A549 (cell line): Measurements from ENCODE around the gene TAF4B. TPM values are rescaled to one million over a fixed set of nuclear protein-coding genes. Genes with fewer than 3 reads are reported as not detected.

Experiments used
- ATAC-seq, 2 experiments: fragments of 200-7000 bp in 1 of 2; fragments of >200 bp in 1 of 2; cut with Nextera tagmentation in 1 of 2; cut with Tn5 transposase in 1 of 2; 3 replicates each; pipeline versions ENCODE4 v1.8.0 to v1.9.1; 2018 to 2020; ENCODE audit warnings: mild to moderate bottlenecking in 1 of 2, moderate library complexity in 1 of 2
- CTCF ChIA-PET: fragments of 300-600 bp; sonication (Branson Sonifier 250); formaldehyde crosslinking; extraction: SDS; loops from one replicate; lab custom pipeline; 2021; ENCODE audit warnings: antibody characterized with exemption, inconsistent platforms; lab: Yijun Ruan, JAX
- POLR2A ChIA-PET: fragments of 350-600 bp; formaldehyde crosslinking; extraction: SDS; loops from one replicate; lab custom pipeline; 2021; ENCODE audit warnings: antibody characterized with exemption, inconsistent platforms; lab: Yijun Ruan, JAX
- DNase-seq, 2 experiments: peaks; one replicate each; pipeline versions ENCODE4 v3.0.0 to v3.0.0-alpha.2; 2011 to 2016; ENCODE audit warnings: low read depth in 1 of 2, low spot score in 1 of 2
- FAIRE-seq: peaks from 2 replicates; lab custom pipeline; 2011; peaks lifted over from hg19 to GRCh38; lab: Jason Lieb, UNC
- H3K27ac ChIP-seq, 2 experiments: fragments of >200 bp; sonication (Bioruptor Twin); formaldehyde crosslinking; 3 replicates each; pipeline ENCODE4 v1.5.1; 2016 to 2017
- H3K4me1 ChIP-seq: fragments of >200 bp; sonication (Bioruptor Twin); formaldehyde crosslinking; 3 replicates; pipeline ENCODE4 v1.6.1; 2016
- H3K4me2 ChIP-seq: fragments of >200 bp; sonication (Bioruptor Twin); formaldehyde crosslinking; 3 replicates; pipeline ENCODE4 v1.6.1; 2016
- H3K4me3 ChIP-seq: fragments of >200 bp; sonication (Bioruptor Twin); formaldehyde crosslinking; 3 replicates; pipeline ENCODE4 v1.5.1; 2016
- H3K9me3 ChIP-seq: fragments of >200 bp; sonication (Bioruptor Twin); formaldehyde crosslinking; 3 replicates; pipeline ENCODE4 v1.6.1; 2016
- CBX8 ChIP-seq: fragments of 200-600 bp; sonication (generic); IDR thresholded peaks from 2 replicates; pipeline ENCODE4 v1.6.1; 2016
- CEBPB ChIP-seq, 2 experiments: fragments of >200 bp in 1 of 2; sonication (Bioruptor Twin) in 1 of 2; formaldehyde crosslinking in 1 of 2; IDR thresholded peaks; 2 replicates each; pipeline ENCODE4 v1.6.1; 2012 to 2016
- FOSL2 ChIP-seq, 2 experiments: fragments of 450-650 bp in 1 of 2; fragments of >200 bp in 1 of 2; sonication (Bioruptor Twin) in 1 of 2; formaldehyde crosslinking; IDR thresholded peaks; 2 replicates each; pipeline versions ENCODE4 v1.5.0 to v1.6.1; 2016 to 2020; ENCODE audit warnings: mild to moderate bottlenecking in 1 of 2, moderate library complexity in 1 of 2
- FOXS1 ChIP-seq: fragments of 250-450 bp; sonication (Bioruptor Pico); IDR thresholded peaks from 2 replicates; pipeline ENCODE4 v1.5.0; 2020; ENCODE audit warnings: mild to moderate bottlenecking, moderate library complexity
- GATA3 ChIP-seq: IDR thresholded peaks from 2 replicates; pipeline ENCODE4 v1.6.1; 2012; ENCODE audit warnings: borderline replicate concordance
- HDAC2 ChIP-seq: fragments of 200-600 bp; sonication (generic); IDR thresholded peaks from 2 replicates; pipeline ENCODE4 v1.6.1; 2016
- HEYL ChIP-seq: fragments of 250-450 bp; sonication (Bioruptor Pico); IDR thresholded peaks from 2 replicates; pipeline ENCODE4 v1.8.0; 2021; ENCODE audit warnings: mild to moderate bottlenecking, moderate library complexity
- HOXA7 ChIP-seq: fragments of 250-450 bp; sonication (Bioruptor Pico); IDR thresholded peaks from 2 replicates; pipeline ENCODE4 v1.5.0; 2020; ENCODE audit warnings: mild to moderate bottlenecking, moderate library complexity
- JUN ChIP-seq, 2 experiments: fragments of >200 bp; sonication (Bioruptor Twin); formaldehyde crosslinking; IDR thresholded peaks; 2 replicates in 1 of 2; 3 replicates in 1 of 2; pipeline ENCODE4 v1.6.1; 2016 to 2017
- KDM1A ChIP-seq: fragments of 200-600 bp; sonication (generic); IDR thresholded peaks from 2 replicates; pipeline ENCODE4 v1.6.1; 2016; ENCODE audit warnings: low read depth, mild to moderate bottlenecking
- MAFK ChIP-seq: fragments of 450-650 bp; IDR thresholded peaks from 2 replicates; pipeline ENCODE4 v1.6.1; 2014; ENCODE audit not compliant: partially characterized antibody
- MAZ ChIP-seq: fragments of 150-350 bp; IDR thresholded peaks from 2 replicates; pipeline ENCODE4 v1.6.1; 2014; ENCODE audit warnings: antibody characterized with exemption, low read depth, low read length, borderline replicate concordance
- PHF8 ChIP-seq: fragments of 200-600 bp; sonication (generic); IDR thresholded peaks from 2 replicates; pipeline ENCODE4 v1.6.1; 2016; ENCODE audit warnings: low read depth, mild to moderate bottlenecking, antibody characterized with exemption, moderate library complexity, borderline replicate concordance
- POLR2A ChIP-seq: IDR thresholded peaks from 2 replicates; pipeline ENCODE4 v1.6.1; 2012; ENCODE audit warnings: mild to moderate bottlenecking, low read length
- POLR2AphosphoS2 ChIP-seq: conservative IDR thresholded peaks from 2 replicates; pipeline ENCODE4 v1.6.1; 2012; ENCODE audit warnings: low read length, improper control_type of control experiment, inconsistent platforms
- RNF2 ChIP-seq: fragments of 200-600 bp; sonication (generic); IDR thresholded peaks from 2 replicates; pipeline ENCODE4 v1.6.1; 2016; ENCODE audit warnings: low read depth, mild to moderate bottlenecking, antibody characterized with exemption, moderate library complexity, borderline replicate concordance
- SREBF2 ChIP-seq: fragments of 450-650 bp; IDR thresholded peaks from 2 replicates; pipeline ENCODE4 v1.6.1; 2014; ENCODE audit warnings: mild to moderate bottlenecking, moderate library complexity
- TFCP2L1 ChIP-seq: fragments of 250-450 bp; sonication (Bioruptor Pico); IDR thresholded peaks from 2 replicates; pipeline ENCODE4 v1.5.0; 2021; ENCODE audit warnings: mild to moderate bottlenecking
- ZC3H11A ChIP-seq: fragments of 450-650 bp; IDR thresholded peaks from 2 replicates; pipeline ENCODE4 v1.6.1; 2014; ENCODE audit warnings: antibody characterized with exemption, mild to moderate bottlenecking
- ZSCAN20 ChIP-seq: fragments of 250-450 bp; sonication (Bioruptor Pico); IDR thresholded peaks from 2 replicates; pipeline ENCODE4 v1.8.0; 2022; ENCODE audit warnings: mild to moderate bottlenecking, moderate library complexity
- WGBS: methylation state at CpG from one replicate; pipeline ENCODE4 v1.1.6; 2017; ENCODE audit errors: missing lambda C conversion rate; 5-methylcytosine and 5-hydroxymethylcytosine counted together
- polyA plus RNA-seq, 4 experiments: library from polyadenylated mRNA; depleted of rRNA in 3 of 4; stranded (reverse); fragments of >200 nt; fragmentation: RNase III in 1 of 4; extraction: RNeasy Plus Mini Kit Qiagen cat#74134 plus additional on column Dnase treatment in 1 of 4; gene quantifications; 2 replicates in 3 of 4; 3 replicates in 1 of 4; pipeline ENCODE4 v1.2.3, GENCODE V29; 2011 to 2017
- TF ChIP-seq, protein P1 (sequence below): fragments of 250-450 bp; sonication (Bioruptor Pico); IDR thresholded peaks from 2 replicates; pipeline ENCODE4 v1.5.0; 2020; ENCODE audit warnings: low read depth, mild to moderate bottlenecking, moderate library complexity
- TF ChIP-seq, protein P2 (sequence below): fragments of 200-600 bp; sonication (generic); IDR thresholded peaks from 2 replicates; pipeline ENCODE4 v1.6.1; 2016; ENCODE audit warnings: antibody characterized with exemption, mild to moderate bottlenecking, moderate library complexity
- TF ChIP-seq, protein P3 (sequence below): fragments of >200 bp; sonication (Bioruptor Twin); formaldehyde crosslinking; IDR thresholded peaks from 3 replicates; pipeline ENCODE4 v1.6.1; 2016
- TF ChIP-seq, protein P4 (sequence below): IDR thresholded peaks from 2 replicates; pipeline ENCODE4 v1.6.1; 2012
- TF ChIP-seq, protein P5 (sequence below): IDR thresholded peaks from 2 replicates; pipeline ENCODE4 v1.6.1; 2012

The TAF4B gene
- polyA plus RNA-seq, 2 of the 4 experiments (the other 2 are of a cell fraction): 2.5 to 5.6 TPM

DNA sequence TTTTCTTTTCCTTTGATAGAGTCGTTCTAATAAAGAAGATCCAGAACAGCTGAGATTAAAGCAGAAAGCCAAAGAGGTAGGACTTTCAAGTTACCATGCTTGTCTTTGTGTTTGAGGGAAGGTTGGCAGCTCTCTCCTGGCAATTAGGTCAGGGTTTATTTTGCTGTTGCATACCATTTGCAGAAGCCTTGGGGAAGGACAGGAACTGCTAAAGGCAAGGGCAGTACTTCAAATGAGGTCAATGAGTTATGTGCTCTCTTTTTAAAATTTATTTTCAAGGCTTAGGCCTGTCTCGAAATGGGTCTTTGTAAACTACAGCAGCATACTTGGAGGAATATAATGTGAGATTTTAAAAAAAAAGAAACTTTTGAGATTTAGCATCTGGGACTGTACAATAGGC lies 108.9 kb downstream of the TAF4B start:
- Histone ChIP-seq H3K4me3 (no peak overlapping the region), H3K27ac (no peak overlapping the region), H3K4me1 (no peaks in the 10 kb centered on the region), H3K9me3 (no peaks in the 10 kb centered on the region), H3K4me2 (no peak overlapping the region)
- CTCF ChIA-PET: no interaction called here
- POLR2A ChIA-PET: no interaction called here
- ATAC-seq (no peak), DNase-seq (no peak), FAIRE-seq (no peak)
- WGBS: 92% methylated on average over 2 of the region's 2 CpGs
- TF ChIP-seq JUN (IDR thresholded peaks at IDR 0.05): no peak
- no peak for TF ChIP-seq KDM1A
- no peak for TF ChIP-seq ZC3H11A
- no peak for TF ChIP-seq FOXS1 (CRISPR knock-in tag)
- TF ChIP-seq CEBPB (IDR thresholded peaks at IDR 0.05): no peak
- no peak for TF ChIP-seq FOSL2 (IDR thresholded peaks at IDR 0.05)
- TF ChIP-seq FOSL2 (CRISPR knock-in tag; IDR thresholded peaks at IDR 0.05): no peak
- TF ChIP-seq TFCP2L1 (CRISPR knock-in tag): no peak
- TF ChIP-seq, protein P1, sequence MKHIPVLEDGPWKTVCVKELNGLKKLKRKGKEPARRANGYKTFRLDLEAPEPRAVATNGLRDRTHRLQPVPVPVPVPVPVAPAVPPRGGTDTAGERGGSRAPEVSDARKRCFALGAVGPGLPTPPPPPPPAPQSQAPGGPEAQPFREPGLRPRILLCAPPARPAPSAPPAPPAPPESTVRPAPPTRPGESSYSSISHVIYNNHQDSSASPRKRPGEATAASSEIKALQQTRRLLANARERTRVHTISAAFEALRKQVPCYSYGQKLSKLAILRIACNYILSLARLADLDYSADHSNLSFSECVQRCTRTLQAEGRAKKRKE (CRISPR knock-in tag): no peak
- no peak for TF ChIP-seq MAZ
- no peak for TF ChIP-seq HEYL (CRISPR knock-in tag)
- TF ChIP-seq, protein P2, sequence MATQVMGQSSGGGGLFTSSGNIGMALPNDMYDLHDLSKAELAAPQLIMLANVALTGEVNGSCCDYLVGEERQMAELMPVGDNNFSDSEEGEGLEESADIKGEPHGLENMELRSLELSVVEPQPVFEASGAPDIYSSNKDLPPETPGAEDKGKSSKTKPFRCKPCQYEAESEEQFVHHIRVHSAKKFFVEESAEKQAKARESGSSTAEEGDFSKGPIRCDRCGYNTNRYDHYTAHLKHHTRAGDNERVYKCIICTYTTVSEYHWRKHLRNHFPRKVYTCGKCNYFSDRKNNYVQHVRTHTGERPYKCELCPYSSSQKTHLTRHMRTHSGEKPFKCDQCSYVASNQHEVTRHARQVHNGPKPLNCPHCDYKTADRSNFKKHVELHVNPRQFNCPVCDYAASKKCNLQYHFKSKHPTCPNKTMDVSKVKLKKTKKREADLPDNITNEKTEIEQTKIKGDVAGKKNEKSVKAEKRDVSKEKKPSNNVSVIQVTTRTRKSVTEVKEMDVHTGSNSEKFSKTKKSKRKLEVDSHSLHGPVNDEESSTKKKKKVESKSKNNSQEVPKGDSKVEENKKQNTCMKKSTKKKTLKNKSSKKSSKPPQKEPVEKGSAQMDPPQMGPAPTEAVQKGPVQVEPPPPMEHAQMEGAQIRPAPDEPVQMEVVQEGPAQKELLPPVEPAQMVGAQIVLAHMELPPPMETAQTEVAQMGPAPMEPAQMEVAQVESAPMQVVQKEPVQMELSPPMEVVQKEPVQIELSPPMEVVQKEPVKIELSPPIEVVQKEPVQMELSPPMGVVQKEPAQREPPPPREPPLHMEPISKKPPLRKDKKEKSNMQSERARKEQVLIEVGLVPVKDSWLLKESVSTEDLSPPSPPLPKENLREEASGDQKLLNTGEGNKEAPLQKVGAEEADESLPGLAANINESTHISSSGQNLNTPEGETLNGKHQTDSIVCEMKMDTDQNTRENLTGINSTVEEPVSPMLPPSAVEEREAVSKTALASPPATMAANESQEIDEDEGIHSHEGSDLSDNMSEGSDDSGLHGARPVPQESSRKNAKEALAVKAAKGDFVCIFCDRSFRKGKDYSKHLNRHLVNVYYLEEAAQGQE: no peak
- TF ChIP-seq ZSCAN20 (CRISPR knock-in tag): no peak
- no peak for TF ChIP-seq POLR2AphosphoS2
- no peak for TF ChIP-seq MAFK
- TF ChIP-seq, protein P3, sequence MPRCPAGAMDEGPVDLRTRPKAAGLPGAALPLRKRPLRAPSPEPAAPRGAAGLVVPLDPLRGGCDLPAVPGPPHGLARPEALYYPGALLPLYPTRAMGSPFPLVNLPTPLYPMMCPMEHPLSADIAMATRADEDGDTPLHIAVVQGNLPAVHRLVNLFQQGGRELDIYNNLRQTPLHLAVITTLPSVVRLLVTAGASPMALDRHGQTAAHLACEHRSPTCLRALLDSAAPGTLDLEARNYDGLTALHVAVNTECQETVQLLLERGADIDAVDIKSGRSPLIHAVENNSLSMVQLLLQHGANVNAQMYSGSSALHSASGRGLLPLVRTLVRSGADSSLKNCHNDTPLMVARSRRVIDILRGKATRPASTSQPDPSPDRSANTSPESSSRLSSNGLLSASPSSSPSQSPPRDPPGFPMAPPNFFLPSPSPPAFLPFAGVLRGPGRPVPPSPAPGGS: no peak
- no peak for TF ChIP-seq POLR2A

DNA sequence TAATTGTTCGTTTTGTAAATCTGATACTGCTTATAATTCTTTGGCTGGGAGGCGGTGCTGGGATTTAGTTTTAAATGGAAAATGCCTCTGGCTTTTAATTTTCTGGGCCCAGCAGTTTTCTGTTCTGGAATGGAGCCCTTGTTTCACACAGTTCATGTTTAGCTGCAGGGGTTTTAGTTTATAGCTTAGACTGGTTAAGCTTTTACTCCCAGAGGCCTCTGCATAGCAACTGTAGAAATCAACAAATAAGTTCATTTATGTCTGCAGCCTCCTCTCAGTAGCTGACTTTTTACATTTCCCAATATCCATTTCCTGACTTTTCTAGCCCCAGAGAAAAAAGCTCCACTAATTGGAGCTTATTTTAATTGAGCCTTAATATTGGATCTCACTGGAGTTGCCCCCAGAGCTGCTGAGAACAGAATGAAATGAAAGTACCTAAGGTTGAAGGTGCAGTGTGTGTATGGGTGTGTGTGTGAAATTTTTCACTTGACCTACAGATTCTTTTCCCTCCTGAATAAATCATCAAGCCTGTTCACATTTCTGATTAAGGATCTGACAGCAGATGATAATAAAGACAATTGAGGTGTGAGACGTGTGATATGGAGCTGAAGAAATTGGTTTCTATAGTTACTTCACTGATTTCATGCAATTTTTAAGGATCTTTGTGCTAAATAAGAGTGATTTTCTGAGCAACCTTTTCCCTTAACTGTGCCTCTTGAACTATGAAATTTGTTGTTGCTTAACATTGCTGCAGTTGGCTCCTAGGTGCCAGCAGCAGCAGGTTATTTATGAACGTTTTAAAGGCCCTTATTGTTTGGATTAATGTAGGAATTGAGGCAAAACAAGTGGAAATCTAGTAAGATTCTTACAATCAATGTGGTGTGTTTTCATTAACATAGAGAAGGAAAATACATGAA lies 109.6 kb downstream of the TAF4B start:
- Histone ChIP-seq H3K4me2 (no peak overlapping the region), H3K9me3 (no peaks in the 10 kb centered on the region), H3K27ac (no peak overlapping the region), H3K4me3 (no peak overlapping the region), H3K4me1 (no peaks in the 10 kb centered on the region)
- ChIA-PET CTCF (no interaction called here), POLR2A (no interaction called here)
- TF ChIP-seq HOXA7 (CRISPR knock-in tag) (no peak), CBX8 (no peak), SREBF2 (no peak), POLR2A (no peak), FOXS1 (CRISPR knock-in tag) (no peak), FOSL2 (IDR thresholded peaks at IDR 0.05) (no peak), FOSL2 (CRISPR knock-in tag; IDR thresholded peaks at IDR 0.05) (no peak), ZC3H11A (no peak), HDAC2 (no peak), GATA3 (no peak), JUN (IDR thresholded peaks at IDR 0.05) (no peak), POLR2AphosphoS2 (no peak), RNF2 (no peak), PHF8 (no peak)
- TF ChIP-seq, protein P4, sequence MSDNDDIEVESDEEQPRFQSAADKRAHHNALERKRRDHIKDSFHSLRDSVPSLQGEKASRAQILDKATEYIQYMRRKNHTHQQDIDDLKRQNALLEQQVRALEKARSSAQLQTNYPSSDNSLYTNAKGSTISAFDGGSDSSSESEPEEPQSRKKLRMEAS: no peak
- TF ChIP-seq, protein P1 (CRISPR knock-in tag): no peak
- TF ChIP-seq, protein P5, sequence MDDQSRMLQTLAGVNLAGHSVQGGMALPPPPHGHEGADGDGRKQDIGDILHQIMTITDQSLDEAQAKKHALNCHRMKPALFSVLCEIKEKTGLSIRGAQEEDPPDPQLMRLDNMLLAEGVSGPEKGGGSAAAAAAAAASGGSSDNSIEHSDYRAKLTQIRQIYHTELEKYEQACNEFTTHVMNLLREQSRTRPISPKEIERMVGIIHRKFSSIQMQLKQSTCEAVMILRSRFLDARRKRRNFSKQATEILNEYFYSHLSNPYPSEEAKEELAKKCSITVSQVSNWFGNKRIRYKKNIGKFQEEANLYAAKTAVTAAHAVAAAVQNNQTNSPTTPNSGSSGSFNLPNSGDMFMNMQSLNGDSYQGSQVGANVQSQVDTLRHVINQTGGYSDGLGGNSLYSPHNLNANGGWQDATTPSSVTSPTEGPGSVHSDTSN: no peak
- DNase-seq (no peak), FAIRE-seq (no peak), ATAC-seq (no peak)
- WGBS: 66% methylated on average over 4 of the region's 4 CpGs
